PFSK-1 (cell line): ENCODE data around the gene DGLUCY.

Experiments
- TAF1 ChIP-seq: IDR thresholded peaks from 2 replicates; pipeline ENCODE4 v1.6.1; 2012; ENCODE audit warnings: low read length, control low read depth, borderline replicate concordance; ENCODE audit not compliant: insufficient read depth
- TF ChIP-seq, protein P1 (sequence below), 2 experiments: IDR thresholded peaks; 2 replicates each; pipeline versions ENCODE4 v1.6.1 to v1.8.0; 2011 to 2012; ENCODE audit warnings: low read depth in 2 of 2, low read length in 2 of 2, control low read depth in 1 of 2, inconsistent platforms in 1 of 2, mild to moderate bottlenecking in 1 of 2, moderate library complexity in 1 of 2; ENCODE audit not compliant: insufficient read depth in 1 of 2

- TF ChIP-seq, protein P1, sequence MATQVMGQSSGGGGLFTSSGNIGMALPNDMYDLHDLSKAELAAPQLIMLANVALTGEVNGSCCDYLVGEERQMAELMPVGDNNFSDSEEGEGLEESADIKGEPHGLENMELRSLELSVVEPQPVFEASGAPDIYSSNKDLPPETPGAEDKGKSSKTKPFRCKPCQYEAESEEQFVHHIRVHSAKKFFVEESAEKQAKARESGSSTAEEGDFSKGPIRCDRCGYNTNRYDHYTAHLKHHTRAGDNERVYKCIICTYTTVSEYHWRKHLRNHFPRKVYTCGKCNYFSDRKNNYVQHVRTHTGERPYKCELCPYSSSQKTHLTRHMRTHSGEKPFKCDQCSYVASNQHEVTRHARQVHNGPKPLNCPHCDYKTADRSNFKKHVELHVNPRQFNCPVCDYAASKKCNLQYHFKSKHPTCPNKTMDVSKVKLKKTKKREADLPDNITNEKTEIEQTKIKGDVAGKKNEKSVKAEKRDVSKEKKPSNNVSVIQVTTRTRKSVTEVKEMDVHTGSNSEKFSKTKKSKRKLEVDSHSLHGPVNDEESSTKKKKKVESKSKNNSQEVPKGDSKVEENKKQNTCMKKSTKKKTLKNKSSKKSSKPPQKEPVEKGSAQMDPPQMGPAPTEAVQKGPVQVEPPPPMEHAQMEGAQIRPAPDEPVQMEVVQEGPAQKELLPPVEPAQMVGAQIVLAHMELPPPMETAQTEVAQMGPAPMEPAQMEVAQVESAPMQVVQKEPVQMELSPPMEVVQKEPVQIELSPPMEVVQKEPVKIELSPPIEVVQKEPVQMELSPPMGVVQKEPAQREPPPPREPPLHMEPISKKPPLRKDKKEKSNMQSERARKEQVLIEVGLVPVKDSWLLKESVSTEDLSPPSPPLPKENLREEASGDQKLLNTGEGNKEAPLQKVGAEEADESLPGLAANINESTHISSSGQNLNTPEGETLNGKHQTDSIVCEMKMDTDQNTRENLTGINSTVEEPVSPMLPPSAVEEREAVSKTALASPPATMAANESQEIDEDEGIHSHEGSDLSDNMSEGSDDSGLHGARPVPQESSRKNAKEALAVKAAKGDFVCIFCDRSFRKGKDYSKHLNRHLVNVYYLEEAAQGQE (IDR thresholded peaks at IDR 0.05; ENCODE audit: insufficient read depth in 1 of 2, low read depth in 2 of 2, low read length in 2 of 2): no peak
- no peak for TF ChIP-seq TAF1
Observed at GRCh38 chr14:91256661-91257060, 142.8 kb downstream of the DGLUCY start.
